Liver (tissue), 9 donors: ENCODE data around the gene RFC2. TPM values are rescaled to one million over a fixed set of nuclear protein-coding genes. Genes with fewer than 3 reads are reported as not detected.

ENCODE experiments used
- DNase-seq: peaks from one replicate; pipeline ENCODE4 v3.0.0-alpha.2; 2017; ENCODE audit warnings: low spot score
- H3K27ac ChIP-seq, 2 donors: one replicate each; pipeline ENCODE4 v1.7.0; 2013; ENCODE audit warnings: inconsistent platforms in 2 of 2, low read length in 2 of 2, control low read depth in 1 of 2, low read depth in 1 of 2, mild to moderate bottlenecking in 1 of 2
- H3K27me3 ChIP-seq, 4 donors: one replicate each; pipeline versions ENCODE4 v1.6.1 to v1.7.0; 2013; ENCODE audit warnings: low read length in 3 of 4, inconsistent platforms in 1 of 4, mild to moderate bottlenecking in 1 of 4, moderate library complexity in 1 of 4; ENCODE audit not compliant: control insufficient read depth in 4 of 4, insufficient read depth in 4 of 4
- H3K36me3 ChIP-seq, 4 donors: one replicate each; pipeline versions ENCODE4 v1.6.1 to v1.7.0; 2013; ENCODE audit warnings: low read length in 3 of 4, mild to moderate bottlenecking in 3 of 4, low read depth in 1 of 4, moderate library complexity in 1 of 4; ENCODE audit not compliant: control insufficient read depth in 4 of 4, insufficient read depth in 3 of 4
- H3K4me1 ChIP-seq, 4 donors: one replicate each; pipeline versions ENCODE4 v1.6.1 to v1.7.0; 2013; ENCODE audit warnings: low read length in 3 of 4, mild to moderate bottlenecking in 3 of 4, moderate library complexity in 1 of 4; ENCODE audit not compliant: control insufficient read depth in 4 of 4, insufficient read depth in 4 of 4
- H3K4me3 ChIP-seq, 3 donors: one replicate each; pipeline versions ENCODE4 v1.6.1 to v1.7.0; 2013; ENCODE audit warnings: low read length in 3 of 3, control low read depth in 1 of 3, low read depth in 1 of 3, mild to moderate bottlenecking in 1 of 3
- H3K9ac ChIP-seq, 2 donors: one replicate each; pipeline ENCODE4 v1.7.0; 2013; ENCODE audit warnings: low read length in 2 of 2, mild to moderate bottlenecking in 2 of 2, moderate library complexity in 2 of 2, control low read depth in 1 of 2, low read depth in 1 of 2
- H3K9me3 ChIP-seq, 4 donors: one replicate each; pipeline versions ENCODE4 v1.6.1 to v1.7.0; 2013; ENCODE audit warnings: low read length in 3 of 4; ENCODE audit not compliant: control insufficient read depth in 4 of 4
- EGR1 ChIP-seq, 2 donors: IDR thresholded peaks; 2 replicates each; pipeline ENCODE4 v1.6.1; 2016 to 2018; ENCODE audit warnings: antibody characterized with exemption in 2 of 2, low read depth in 2 of 2
- FOXA1 ChIP-seq: IDR thresholded peaks from 2 replicates; pipeline ENCODE4 v1.6.1; 2016; ENCODE audit warnings: antibody characterized with exemption
- FOXA2 ChIP-seq: IDR thresholded peaks from 2 replicates; pipeline ENCODE4 v1.6.1; 2016; ENCODE audit warnings: antibody characterized with exemption
- GABPA ChIP-seq, 2 donors: IDR thresholded peaks in 1 of 2; conservative IDR thresholded peaks in 1 of 2; 2 replicates each; pipeline ENCODE4 v1.6.1; 2016; ENCODE audit warnings: antibody characterized with exemption in 2 of 2, mild to moderate bottlenecking in 1 of 2, moderate library complexity in 1 of 2
- HNF4A ChIP-seq, 2 donors: conservative IDR thresholded peaks; 2 replicates each; pipeline ENCODE4 v1.6.1; 2016; ENCODE audit warnings: antibody characterized with exemption in 2 of 2, mild to moderate bottlenecking in 2 of 2
- HNF4G ChIP-seq: IDR thresholded peaks from 2 replicates; pipeline ENCODE4 v1.6.1; 2016; ENCODE audit warnings: antibody characterized with exemption
- JUND ChIP-seq, 2 donors: IDR thresholded peaks; 2 replicates each; pipeline ENCODE4 v1.6.1; 2016; ENCODE audit warnings: antibody characterized with exemption in 2 of 2
- NR2F2 ChIP-seq: IDR thresholded peaks from 2 replicates; pipeline ENCODE4 v1.6.1; 2016; ENCODE audit warnings: antibody characterized with exemption
- RAD21 ChIP-seq, 2 donors: IDR thresholded peaks; 2 replicates each; pipeline ENCODE4 v1.6.1; 2016; ENCODE audit warnings: antibody characterized with exemption in 2 of 2, mild to moderate bottlenecking in 2 of 2
- REST ChIP-seq: IDR thresholded peaks from 2 replicates; pipeline ENCODE4 v1.6.1; 2016; ENCODE audit warnings: antibody characterized with exemption, mild to moderate bottlenecking
- RXRA ChIP-seq, 2 donors: IDR thresholded peaks; 2 replicates each; pipeline ENCODE4 v1.6.1; 2017 to 2018; ENCODE audit warnings: antibody characterized with exemption in 2 of 2, mild to moderate bottlenecking in 1 of 2
- SP1 ChIP-seq: IDR thresholded peaks from 2 replicates; pipeline ENCODE4 v1.6.1; 2018; ENCODE audit warnings: antibody characterized with exemption, mild to moderate bottlenecking
- TAF1 ChIP-seq: conservative IDR thresholded peaks from 2 replicates; pipeline ENCODE4 v1.6.1; 2016; ENCODE audit warnings: antibody characterized with exemption, mild to moderate bottlenecking
- YY1 ChIP-seq: IDR thresholded peaks from 2 replicates; pipeline ENCODE4 v1.6.1; 2016; ENCODE audit warnings: antibody characterized with exemption, mild to moderate bottlenecking
- ZBTB33 ChIP-seq: IDR thresholded peaks from 2 replicates; pipeline ENCODE4 v1.6.1; 2016; ENCODE audit warnings: antibody characterized with exemption
- WGBS: extraction: QIAGEN DNeasy Blood & Tissue Kit; methylation state at CpG from one replicate; pipeline ENCODE4 v1.1.7; 2013; 5-methylcytosine and 5-hydroxymethylcytosine counted together
- polyA plus RNA-seq, 2 donors: library from polyadenylated mRNA; stranded (reverse) in 1 of 2; unstranded in 1 of 2; fragments of 200-250 nt in 1 of 2; fragments of >200 nt in 1 of 2; fragmentation: Nextera tagmentation in 1 of 2; extraction: Ambion mirVana in 1 of 2; gene quantifications; one replicate each; pipeline versions ENCODE4 v1.2.1 to v1.2.3, GENCODE V29; 2013 to 2015
- total RNA-seq, 2 donors: library from RNA; depleted of rRNA; stranded (reverse); fragments of >200 nt; gene quantifications; one replicate each; pipeline ENCODE4 v1.2.3, GENCODE V29; 2014
- TF ChIP-seq, protein P1 (sequence below): IDR thresholded peaks from 2 replicates; pipeline ENCODE4 v1.6.1; 2016; ENCODE audit warnings: antibody characterized with exemption
- TF ChIP-seq, protein P2 (sequence below): IDR thresholded peaks from 2 replicates; pipeline ENCODE4 v1.6.1; 2016; ENCODE audit warnings: antibody characterized with exemption
- TF ChIP-seq, protein P3 (sequence below): fragments of 150-350 bp; IDR thresholded peaks from 2 replicates; pipeline ENCODE4 v1.5.1; 2017; ENCODE audit warnings: improper control_type of control experiment, low read depth, low read length; ENCODE audit not compliant: missing input control
- donor health status: healthy.
- donor health status: healthy.
- donor health status: healthy.
- donor health status: healthy.
- donor health status: healthy.

Gene RFC2
- total and polyA plus RNA-seq, 4 donors = 12.8 to 23.8 (median 14.8) TPM

DNA sequence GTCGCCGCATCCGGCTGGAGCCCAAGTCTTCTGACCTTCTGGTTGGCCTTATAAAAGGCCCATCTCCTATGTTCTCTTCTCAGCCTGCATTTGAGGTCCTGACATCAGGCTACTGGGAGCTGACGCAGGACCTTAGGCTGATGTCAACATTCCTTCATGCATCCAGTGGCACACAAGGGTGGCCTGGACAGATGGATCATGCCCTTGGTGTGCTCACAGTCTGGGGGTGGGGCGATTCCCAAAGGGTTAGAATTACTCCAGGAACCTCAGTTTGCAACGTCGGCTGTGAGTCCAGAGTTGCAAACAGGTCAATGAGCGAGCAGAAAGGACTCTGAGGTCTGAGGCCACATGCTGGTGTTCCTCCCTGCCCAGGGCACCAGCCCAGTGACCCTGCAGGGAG, 26.8 kb upstream of the RFC2 start:
- H3K9me3 ChIP-seq = no peaks in the 10 kb centered on the region
- H3K4me1 ChIP-seq = no peaks in the 10 kb centered on the region
- no peak overlapping the region for H3K4me3 ChIP-seq
- H3K36me3 ChIP-seq = no peaks in the 10 kb centered on the region
- 89% methylated on average over 8 of the region's 8 CpGs for WGBS
- DNase-seq = no peak
- TF ChIP-seq, protein P1, sequence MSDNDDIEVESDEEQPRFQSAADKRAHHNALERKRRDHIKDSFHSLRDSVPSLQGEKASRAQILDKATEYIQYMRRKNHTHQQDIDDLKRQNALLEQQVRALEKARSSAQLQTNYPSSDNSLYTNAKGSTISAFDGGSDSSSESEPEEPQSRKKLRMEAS = no peak
- TF ChIP-seq YY1 (no peak), JUND (IDR thresholded peaks at IDR 0.05) (no peak), RAD21 (IDR thresholded peaks at IDR 0.05) (no peak), REST (no peak), GABPA (IDR thresholded peaks at IDR 0.05 in 1 of 2, conservative IDR thresholded peaks at IDR 0.05 in 1 of 2) (no peak), ZBTB33 (no peak), FOXA1 (no peak), TAF1 (no peak), EGR1 (IDR thresholded peaks at IDR 0.05; ENCODE audit: low read depth in 2 of 2) (no peak), FOXA2 (no peak), RXRA (IDR thresholded peaks at IDR 0.05) (no peak), SP1 (no peak), NR2F2 (no peak), HNF4G (no peak), HNF4A (conservative IDR thresholded peaks at IDR 0.05) (no peak)
- TF ChIP-seq, protein P2, sequence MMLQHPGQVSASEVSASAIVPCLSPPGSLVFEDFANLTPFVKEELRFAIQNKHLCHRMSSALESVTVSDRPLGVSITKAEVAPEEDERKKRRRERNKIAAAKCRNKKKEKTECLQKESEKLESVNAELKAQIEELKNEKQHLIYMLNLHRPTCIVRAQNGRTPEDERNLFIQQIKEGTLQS = no peak
- TF ChIP-seq, protein P3, sequence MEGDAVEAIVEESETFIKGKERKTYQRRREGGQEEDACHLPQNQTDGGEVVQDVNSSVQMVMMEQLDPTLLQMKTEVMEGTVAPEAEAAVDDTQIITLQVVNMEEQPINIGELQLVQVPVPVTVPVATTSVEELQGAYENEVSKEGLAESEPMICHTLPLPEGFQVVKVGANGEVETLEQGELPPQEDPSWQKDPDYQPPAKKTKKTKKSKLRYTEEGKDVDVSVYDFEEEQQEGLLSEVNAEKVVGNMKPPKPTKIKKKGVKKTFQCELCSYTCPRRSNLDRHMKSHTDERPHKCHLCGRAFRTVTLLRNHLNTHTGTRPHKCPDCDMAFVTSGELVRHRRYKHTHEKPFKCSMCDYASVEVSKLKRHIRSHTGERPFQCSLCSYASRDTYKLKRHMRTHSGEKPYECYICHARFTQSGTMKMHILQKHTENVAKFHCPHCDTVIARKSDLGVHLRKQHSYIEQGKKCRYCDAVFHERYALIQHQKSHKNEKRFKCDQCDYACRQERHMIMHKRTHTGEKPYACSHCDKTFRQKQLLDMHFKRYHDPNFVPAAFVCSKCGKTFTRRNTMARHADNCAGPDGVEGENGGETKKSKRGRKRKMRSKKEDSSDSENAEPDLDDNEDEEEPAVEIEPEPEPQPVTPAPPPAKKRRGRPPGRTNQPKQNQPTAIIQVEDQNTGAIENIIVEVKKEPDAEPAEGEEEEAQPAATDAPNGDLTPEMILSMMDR = no peak
- H3K27me3 ChIP-seq = no peaks in the 10 kb centered on the region
- H3K27ac ChIP-seq = no peak overlapping the region
- H3K9ac ChIP-seq = no peak overlapping the region
